ENCODE measurements around the gene AADAT.

- TF ChIP-seq CEBPB (IDR thresholded peaks at IDR 0.05) = no peak
- no peak for TF ChIP-seq USF2 (IDR thresholded peaks at IDR 0.05)
- no peak for TF ChIP-seq CTCF (IDR thresholded peaks at IDR 0.05)
- TF ChIP-seq JUN (IDR thresholded peaks at IDR 0.05) = no peak
- no peak for TF ChIP-seq NFE2L2 (conservative IDR thresholded peaks at IDR 0.05; ENCODE audit: low read length)
- TF ChIP-seq EHMT2 (IDR thresholded peaks at IDR 0.05; ENCODE audit: low read depth) = no peak
- TF ChIP-seq RARB (CRISPR knock-in tag; IDR thresholded peaks at IDR 0.05) = no peak
- no peak for TF ChIP-seq RFX5 (IDR thresholded peaks at IDR 0.05)
- no peak for TF ChIP-seq MYC (IDR thresholded peaks at IDR 0.05; ENCODE audit: borderline replicate concordance, low read length)
- TF ChIP-seq RAD21 (conservative IDR thresholded peaks at IDR 0.05 in 1 of 2, IDR thresholded peaks at IDR 0.05 in 1 of 2) = no peak
- no peak for TF ChIP-seq HES2 (IDR thresholded peaks at IDR 0.05)
- no peak for TF ChIP-seq NR3C1 (IDR thresholded peaks at IDR 0.05)
- no peak for TF ChIP-seq RCOR1 (IDR thresholded peaks at IDR 0.05; ENCODE audit: low read depth, low read length)
Observed at GRCh38 chr4:170089274-170089667, 485 bp downstream of the AADAT start.
